NCI-H2171 treated with DMSO at 0.1 percent for 48 hours (cell line): ENCODE results near the gene STK33.

Source experiments
- DNase-seq: peaks from one replicate; lab custom pipeline; 2025; lab: John Stamatoyannopoulos, UW

The STK33 gene

DNA sequence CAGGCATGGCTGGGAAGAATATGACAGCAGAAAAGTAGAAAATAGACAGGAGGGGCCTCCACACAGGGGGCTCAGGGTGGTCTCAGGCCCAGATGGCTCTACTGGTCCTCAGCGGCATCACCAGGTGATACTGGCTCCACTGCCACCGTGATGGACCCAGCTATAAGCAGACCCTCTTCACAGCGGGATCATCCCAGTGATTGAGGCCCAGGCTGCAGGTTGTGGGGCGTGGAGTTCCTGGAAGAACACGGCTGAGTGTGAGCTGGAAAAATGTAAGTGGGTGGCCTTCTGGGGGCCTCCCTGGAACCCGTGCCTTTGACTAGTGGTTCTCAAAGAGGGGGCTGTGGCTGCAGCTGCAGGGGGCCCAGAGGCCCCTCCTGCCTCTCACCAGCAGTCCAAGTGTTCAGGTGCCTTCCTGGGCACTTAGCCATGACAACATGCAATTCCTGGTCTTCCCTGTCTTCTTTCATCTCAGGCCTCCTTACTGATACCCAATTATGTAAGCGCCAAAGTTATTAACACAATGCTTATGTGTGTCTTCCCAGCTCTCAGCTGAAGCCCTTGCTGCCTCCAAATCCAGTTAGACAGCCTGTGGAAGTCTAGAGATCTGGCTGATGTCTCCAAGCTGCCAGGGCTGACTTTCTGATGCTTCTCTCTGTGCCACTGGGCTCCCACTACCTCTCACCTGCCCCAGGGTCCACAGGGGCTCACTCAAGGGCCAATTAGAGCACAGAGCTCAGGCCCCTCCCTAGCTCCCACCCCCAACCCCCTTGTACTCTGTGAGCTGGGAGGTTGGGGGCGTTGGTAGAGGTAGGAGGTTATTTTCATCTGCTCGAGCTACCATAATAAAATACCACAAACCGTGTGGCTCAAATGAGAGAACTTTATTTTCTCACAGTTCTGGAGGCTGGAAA, 220.3 kb downstream of the STK33 start:
- no peak for DNase-seq

DNA sequence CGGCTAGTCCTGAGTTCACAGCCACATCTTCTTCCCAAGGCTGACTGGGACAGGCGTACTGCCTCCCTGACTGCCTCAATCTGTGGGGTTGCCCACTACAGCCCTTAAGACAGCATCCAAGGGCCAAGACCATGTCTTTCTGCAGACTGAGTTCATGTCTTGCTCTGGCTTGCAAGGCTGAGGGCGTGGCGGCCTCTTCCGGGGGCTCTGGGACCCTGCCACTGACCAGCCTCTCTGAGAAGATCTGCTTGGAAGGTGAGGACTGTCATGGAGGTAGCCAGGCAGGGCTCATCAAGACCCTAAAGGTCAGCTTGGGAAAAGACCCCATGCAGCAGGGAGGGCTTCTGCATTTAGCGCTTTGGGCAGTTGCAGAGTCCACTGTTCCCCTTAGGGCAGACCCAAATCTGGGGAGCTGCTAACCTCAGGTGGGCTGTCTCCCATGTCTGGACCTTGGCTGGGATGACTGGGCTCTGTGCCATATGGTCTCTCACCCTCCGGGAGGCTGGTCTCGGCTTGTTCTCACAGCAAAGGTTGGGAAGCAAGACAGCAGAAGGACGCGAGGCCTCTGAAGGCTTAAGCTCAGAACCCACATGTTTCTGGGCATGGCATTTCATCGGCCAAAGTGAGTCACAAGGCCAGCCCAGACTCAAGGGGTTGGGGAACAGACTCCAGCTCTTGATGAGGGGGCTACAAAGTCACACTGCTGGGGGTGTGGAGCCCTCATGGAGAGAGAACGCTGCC, 221.2 kb downstream of the STK33 start:
- DNase-seq: no peak

DNA sequence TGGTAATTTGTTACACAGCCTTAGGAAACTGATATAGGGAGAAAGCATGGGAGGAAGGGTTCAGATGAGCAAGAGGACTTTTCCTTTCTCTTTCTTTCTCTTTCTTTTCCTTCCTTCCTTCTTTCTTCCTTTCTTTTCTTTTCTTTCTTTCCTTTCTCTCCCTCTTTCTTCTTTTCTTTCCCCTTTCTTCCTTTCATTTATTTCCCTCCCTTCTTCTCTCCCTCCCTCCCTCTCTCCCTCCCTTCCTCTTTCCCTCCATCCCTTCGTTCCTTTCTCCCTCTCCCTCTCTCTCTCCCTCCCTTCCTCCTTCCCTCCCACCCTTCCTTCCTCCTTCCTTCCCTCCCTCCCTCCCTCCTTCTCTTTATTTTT, 222.5 kb downstream of the STK33 start:
- no peak for DNase-seq

DNA sequence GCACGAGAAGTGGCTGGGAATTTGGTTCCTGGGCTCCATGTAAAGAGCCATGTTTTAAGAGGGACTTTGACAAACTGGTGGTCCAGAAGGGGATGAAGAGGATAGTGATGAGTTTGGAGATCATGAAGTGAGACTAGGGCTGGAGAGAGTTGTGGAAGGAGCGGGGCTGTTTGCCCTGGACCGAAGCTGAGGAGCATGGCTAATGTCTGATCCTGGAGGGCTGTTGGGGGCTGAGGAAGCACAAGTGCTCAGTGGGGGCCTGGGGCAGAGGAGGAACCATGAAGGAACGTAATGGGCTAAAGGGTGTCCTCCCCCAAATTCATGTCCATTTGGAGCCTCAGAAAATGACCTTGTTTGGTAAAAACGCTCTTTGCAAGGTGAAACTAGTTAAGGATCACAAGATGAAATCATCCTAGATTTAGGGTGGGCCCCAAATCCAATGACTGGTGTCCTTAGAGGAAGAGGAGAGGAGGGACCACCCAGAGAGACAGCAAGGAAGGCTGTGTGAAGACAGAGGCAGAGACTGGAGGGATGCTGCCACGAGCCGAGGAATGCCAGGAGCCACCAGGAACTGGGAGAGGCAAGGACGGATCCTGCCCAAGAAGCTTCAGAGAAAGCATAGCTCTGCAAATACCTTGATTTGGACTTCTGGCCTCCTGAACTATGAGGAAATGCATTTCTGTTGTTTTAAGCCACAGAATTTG, 223.1 kb downstream of the STK33 start:
- DNase-seq: no peak

DNA sequence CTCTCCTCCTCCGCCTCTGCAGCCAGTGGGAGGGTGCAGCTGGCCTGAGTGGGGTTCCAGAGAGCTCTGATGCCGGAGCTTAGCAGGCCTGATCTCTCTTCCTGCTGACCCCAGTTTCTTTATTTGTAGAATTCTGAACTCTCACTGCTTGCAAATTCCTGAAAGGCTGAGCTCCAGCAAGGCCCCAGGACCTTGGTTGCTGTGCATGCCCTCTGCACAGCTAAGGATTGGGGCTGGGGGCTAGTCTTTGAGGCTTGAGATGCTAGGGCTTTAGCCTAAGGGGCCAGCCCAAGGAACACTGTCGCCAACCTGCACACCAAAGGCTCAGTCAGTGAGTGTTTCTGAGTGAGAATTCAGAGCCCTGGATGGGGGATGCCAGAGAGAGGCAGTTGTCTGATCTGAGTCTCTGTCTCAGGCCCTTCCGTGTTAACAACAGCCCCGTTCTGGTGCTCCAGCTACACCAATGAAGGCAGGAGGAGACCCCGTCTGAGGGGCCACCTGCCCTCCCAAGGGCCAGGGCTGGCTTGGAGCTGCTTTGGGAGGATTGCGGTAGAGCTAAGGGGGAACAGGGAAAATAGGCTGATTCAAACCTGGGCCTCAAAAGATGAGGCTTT, 224.3 kb downstream of the STK33 start:
- DNase-seq: no peak

DNA sequence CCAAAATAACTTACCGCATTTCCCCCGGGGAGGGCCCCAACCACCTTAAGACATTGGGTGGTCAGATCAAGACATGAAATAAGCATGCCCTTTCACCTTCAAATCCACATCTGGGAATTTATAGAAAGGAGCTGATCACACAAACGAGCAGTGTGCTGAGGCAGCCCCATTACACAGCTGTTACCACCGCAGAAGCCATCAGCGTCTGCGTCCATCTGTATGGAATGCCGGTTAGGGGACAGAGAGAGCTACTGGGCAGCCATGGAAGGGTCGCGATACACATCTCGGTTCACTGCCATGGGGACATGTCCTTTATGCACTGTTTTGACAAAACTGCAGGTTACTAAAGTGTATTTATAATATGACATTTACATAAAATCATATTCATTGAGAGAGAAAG, 225.3 kb downstream of the STK33 start:
- DNase-seq: no peak

DNA sequence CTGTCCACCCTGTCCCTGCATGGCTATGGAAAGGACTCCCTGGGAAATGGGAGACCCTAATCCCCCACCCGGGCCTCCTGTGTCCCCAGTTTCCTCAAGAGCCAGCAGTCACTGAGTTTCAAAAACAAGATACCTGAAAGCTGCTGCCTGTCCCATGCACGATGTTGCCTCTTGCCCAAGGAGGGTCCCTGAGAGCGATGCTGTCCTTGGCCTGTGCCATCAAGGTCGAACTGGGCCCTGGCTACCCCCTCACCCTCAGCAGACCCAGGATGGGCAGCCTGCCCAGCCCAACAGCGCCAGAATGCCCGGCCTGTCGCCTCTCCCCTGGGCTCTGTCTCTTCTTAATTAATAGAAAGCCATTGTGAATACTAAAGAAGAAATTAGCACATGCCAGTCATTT, 225.8 kb downstream of the STK33 start:
- DNase-seq: no peak

DNA sequence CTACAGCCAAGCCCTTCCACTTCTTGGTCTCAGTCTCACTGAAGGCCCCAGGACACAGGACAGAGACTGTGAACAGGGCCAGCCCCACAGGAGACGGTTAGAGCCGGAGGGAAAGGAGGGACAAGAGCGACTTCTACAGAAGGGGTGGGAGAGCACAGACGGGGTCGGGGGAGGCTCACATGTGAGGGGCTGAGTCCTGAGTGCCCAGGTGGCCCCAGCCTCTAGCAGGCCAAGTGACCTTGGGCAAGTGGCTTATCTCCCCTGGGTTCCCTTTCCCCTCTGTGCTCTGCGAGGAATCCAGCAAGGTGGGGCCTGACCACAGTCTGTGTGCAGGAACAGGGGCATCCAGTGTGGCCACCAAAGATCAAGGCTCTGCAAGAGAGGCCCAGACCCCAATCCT, 227.7 kb downstream of the STK33 start:
- no peak for DNase-seq

DNA sequence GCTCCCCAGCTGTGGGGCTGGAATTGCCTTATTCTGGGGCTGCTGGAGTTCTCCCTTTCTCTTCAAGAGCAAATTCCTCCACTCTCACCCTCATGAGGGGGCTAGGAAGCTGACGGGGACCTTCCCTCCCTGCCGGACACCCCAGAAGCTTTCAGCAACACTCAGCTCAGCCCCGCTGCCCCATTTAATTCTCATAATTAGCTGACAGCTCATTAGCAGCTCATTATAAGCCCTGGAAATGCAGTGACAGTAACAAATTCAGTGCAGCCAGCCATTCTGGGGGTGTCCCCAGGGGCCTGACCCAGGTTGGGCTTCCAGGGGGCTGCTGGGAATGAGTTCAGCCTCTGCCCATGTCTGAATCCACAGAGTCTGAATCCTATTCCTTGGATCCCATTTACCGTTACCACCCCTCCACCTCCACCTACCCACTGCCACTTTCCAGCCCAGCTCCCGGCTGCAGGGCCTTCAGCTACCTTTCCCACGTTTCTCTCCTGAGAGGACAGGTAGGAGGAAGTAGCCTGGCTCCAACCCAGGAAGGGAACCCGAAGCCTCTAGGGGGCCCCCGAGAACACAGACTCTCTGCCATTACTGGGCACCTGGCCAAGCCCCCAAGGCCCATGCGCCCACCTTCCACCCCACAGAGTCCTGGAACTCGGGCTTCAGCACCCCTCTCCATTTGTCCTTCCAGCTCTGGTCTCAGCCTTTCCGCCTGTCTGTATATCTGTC, 228.6 kb downstream of the STK33 start:
- DNase-seq: no peak

DNA sequence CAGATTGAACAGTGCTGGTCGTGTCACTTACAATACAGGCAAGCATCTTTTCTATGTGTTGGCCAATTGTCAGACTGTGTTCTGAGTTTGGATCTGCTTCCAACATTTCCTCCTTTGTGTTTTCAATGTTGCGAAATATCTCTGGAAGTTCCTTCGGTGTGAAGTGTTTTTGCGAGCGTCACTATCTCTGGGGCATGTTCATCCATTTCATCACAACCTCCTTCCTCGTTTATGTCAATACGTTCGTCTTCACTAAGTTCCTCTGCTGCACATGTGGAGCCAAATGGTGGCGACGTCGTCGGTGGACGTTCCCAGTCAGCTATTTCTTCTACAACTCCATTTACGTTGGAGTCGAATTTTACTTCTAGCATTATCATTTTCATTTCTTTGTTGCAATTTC, 230.1 kb downstream of the STK33 start:
- DNase-seq: no peak

DNA sequence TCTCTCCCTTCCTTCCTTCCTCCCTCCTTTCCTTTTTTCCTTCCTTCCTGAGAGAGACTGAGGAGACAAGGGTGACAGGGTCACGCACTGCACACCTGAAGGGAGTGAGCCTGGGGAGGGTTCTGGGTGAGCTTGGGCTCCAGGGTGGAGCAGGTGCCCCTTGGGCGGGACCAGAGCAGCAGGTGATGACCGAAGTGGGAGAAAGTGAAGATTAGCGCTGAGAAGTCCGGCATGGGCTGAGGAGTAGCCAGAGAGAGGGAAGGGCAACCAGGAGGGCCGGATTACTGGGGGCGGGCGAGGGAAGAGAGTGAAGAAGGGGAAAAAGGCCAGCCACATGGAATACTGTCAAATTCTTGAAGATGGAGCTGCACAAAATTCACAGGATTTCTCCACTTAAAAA, 231.1 kb downstream of the STK33 start:
- no peak for DNase-seq

DNA sequence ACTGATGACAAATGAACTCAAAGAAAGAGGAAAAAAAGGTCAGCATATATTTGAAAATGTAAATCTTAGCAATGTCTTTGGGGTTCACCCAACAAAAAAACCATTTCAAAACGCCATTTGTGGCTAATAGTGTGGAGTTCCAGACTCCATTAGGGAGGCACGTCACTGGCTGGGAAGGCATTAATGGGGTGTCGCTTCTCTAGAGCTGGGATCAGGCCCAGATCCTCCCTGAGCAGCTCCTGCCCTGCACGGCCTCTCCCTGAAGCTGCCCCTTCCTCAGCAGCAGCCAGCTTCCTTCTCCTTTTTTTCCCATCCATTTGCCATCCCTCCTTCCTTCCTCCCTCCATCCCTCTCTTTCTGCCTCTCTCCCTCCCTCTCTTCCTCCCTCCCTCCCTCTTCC, 231.5 kb downstream of the STK33 start:
- no peak for DNase-seq

DNA sequence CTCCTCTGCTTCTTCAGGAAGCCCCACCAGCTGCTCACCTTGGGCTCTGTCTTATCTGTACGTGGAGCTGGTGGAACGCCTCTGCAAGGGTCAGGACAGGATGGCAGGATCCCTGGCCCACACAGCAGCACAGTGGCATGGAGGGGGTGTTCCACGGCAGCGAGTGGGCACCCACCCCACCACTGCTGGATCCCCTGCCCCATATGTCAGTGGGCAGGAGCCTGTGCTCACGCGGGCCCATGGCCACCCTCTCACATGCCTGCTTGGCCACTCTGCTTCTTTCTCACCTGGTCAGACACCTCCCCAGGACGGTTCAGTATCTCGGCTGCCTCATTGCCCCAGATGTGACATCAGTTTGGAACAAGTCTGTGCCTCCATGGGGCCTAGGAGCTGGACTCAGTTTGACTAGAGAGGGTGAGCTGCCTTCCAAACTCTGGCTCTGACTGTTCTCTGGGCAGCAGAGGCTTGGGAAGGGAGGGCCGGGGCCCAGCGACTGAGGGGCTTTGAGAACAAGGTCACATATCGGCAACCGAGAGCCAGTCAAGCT, 232.3 kb downstream of the STK33 start:
- no peak for DNase-seq

DNA sequence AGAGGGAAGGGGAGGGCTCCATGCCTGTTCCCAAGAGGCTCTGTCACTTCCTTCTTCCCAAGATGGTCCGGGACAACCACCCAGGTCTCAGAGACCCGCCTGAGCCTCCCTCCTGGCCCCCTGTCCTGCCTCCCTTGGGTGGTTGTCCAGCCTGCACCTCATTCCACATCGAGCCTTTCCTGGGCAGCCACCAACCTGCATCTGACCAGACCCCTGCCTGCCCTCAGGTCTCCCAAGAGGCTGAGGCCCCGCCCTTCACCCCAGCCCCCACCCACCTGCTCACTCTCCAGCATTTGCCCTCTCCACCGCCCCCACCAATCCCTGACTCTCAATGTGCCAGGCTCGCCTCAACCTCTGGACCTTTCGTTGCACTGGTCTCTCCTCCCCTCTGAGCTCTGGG, 232.8 kb downstream of the STK33 start:
- DNase-seq: no peak

DNA sequence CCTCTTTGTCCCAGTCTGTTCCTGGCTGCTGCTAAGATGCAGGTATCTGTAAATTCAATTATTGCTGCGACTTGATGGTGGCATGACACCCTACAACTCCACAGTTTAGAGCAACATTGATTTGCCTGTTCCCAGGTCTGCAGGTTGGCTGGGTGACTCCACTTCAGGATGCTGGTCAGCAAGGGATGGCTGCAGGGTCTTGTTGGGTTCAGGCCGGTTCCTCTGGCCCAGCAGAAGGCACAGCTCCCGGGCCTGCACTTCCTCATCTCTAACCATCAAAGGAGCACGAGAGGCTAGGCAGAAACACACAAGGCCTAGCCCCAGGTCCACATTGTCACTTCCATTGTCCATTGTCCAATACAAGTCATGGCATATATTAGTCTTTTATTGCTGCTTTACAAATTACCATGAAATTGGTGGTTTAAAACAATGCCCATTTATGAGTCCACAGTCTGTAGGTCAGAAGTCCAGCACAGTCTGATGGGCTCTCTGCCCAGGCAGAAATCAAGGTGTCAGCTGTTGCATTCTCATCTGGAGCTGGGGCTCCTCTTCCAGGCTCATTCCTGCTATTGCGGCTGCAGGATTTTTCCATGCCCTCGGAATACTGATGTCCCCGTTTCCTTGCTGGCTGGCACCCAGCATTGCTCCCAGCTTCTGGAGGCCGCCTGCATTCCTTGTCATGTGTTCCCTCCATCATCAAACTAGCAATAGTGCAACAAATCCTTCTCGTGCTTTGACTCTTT, 233.8 kb downstream of the STK33 start:
- DNase-seq: no peak

DNA sequence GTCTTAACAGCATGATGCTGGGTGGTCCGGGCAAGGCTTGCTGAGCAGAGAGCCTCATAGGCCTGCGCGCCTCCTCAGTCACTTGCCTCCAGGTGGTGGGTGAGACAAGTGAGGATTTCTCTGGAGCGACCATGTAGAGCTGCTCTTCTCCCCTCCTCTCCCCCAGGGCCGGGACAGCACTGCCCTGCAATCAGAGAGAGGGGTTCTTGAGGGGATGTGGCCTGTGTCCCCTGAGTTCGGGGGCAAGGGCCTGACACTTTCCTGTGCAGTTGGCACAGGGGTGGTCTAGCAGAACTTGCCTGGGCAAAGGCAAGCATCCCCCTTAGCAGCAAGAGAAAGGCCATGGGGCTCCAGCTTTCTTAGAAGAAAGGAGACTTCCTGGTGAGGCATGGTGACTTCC, 234.5 kb downstream of the STK33 start:
- DNase-seq: no peak

DNA sequence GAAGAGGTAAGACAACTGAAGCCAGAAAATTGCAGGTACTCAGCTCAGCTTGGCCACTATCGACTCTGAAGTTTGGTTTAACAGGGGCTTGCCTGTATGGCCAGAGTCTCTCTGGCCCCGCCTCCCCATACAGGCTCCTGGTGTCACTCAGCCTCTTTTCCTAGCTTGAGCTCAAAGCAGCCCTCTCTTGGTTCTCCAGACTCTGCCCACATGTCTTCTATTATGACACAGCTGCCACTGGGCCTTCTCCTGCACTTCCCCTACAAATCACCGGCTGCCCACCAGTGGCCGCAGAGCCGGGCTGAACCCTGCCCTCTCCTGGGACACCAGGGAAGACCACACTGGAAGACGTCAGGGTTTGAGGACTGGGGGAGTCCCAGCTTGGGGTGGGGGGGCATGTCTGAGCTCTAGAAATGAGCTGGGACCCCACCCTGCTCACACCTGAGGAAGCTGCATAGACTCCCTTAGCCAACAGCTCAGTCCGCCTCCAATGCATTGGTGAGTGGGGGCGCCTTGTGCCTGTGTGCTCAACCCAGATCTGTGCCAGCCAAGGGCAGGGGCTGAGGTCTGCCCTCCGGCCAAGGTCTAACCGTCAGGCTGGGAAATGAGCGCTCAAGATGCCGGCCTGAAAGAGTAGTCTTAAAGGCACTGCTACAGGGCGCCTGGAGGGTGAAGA, 236.0 kb downstream of the STK33 start:
- DNase-seq: no peak

DNA sequence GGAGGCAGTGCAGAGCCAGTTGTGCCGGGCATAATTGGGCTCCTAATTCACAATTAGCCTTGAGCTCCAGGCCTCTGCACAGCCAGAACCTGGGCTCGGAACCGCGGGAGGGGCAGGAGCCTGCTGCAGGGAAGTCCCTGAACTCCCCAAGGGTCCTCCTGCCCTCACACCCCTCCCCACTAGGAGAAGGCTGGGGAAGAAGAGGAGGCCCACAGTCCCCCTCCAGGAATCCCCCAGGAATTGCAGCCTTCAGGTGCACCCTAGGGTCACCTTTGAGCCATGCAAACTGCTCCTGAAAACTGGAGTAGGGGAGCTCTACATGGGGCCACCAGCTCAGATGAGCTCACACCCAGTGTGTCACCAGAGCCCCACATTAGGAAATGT, 236.5 kb downstream of the STK33 start:
- DNase-seq: no peak

DNA sequence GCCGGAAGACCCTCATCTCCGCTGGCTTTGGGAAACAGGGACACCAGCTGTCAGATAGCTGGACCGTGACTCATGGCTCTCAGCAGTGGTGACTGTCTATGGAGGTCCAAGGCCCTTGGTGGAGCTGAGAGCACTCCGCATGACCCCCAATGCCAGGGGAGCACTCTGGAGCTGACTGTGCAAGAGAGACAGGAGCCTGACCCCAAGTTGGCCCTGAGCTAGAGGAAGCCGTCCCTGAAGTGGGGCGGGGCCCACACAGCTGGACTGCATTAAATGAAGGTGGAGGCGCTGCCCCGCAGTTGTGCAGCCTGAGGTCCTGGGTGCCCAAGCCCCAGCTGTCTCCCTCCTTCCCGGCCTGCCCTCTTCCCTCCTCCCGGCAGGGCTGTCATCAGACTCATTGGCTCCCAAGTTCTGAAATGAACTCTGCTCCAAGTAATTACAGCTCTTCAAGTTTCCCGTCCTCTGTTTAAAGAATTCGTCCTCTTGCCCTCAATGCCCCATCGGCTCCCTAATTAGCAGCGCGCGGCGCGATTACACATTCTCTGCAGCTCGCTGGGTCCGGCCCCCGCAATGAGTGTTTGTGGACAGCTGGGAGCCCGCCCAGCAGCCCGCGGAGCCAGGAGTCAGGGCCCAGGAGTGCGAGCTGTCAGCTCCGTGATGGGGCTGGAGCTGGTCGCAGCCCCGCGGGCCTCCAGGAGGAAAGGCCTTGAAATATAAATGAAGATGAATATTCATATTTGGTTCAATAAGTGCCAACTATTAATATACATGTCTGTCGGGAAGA, 237.1 kb downstream of the STK33 start:
- no peak for DNase-seq
